Left ventricle myocardium inferior (tissue), 1 donor: Measurements from ENCODE around the gene ZNF804A. TPM values are rescaled to one million over a fixed set of nuclear protein-coding genes. Genes with fewer than 3 reads are reported as not detected.
A peak's percentile ranks its signal among the peaks of the same experiment; 100 is the strongest.

Experiments
- DNase-seq: peaks from one replicate; pipeline ENCODE4 v3.0.0-alpha.2; 2020
- H3K27ac ChIP-seq: fragments of 200-600 bp; replicated peaks from 2 replicates; pipeline ENCODE4 v1.8.0; 2021
- H3K27me3 ChIP-seq: fragments of 200-600 bp; 2 replicates; pipeline ENCODE4 v1.8.0; 2021; ENCODE audit warnings: low read depth
- H3K36me3 ChIP-seq: fragments of 200-600 bp; 2 replicates; pipeline ENCODE4 v1.8.0; 2021
- H3K4me1 ChIP-seq: fragments of 200-600 bp; 2 replicates; pipeline ENCODE4 v1.8.0; 2021
- H3K4me3 ChIP-seq: fragments of 200-600 bp; 2 replicates; pipeline ENCODE4 v1.8.0; 2021; ENCODE audit warnings: mild to moderate bottlenecking, moderate library complexity
- H3K9me3 ChIP-seq: fragments of 200-600 bp; replicated peaks from 2 replicates; pipeline ENCODE4 v1.8.0; 2021
- CTCF ChIP-seq: fragments of 200-600 bp; IDR thresholded peaks from 2 replicates; pipeline ENCODE4 v1.8.0; 2021; ENCODE audit warnings: antibody characterized with exemption, mild to moderate bottlenecking, borderline replicate concordance
- intact Hi-C: fragments of 100-400 bp; cut with micrococcal nuclease; formaldehyde crosslinking; loops from one replicate; pipeline ENCODE4 v1.11.0; 2022
- total RNA-seq: library from RNA; stranded (reverse); fragmentation: NEBNext Ultra II Directional; extraction: Animal tissue kit (Norgen Biotek cat#: 25700); gene quantifications from one replicate; pipeline ENCODE4 v1.2.1, GENCODE V29; 2021
- donor health status: DM: no; HTN: yes; CAD: no; lungs with severe emphysema.

ZNF804A gene
- total RNA-seq, 1 donor from 2014 or later, result not detected

- no peak overlapping the region for H3K27ac ChIP-seq
- peaks cover 18% of the 10 kb centered on the region for H3K4me1 ChIP-seq
- no peak for TF ChIP-seq CTCF
- DNase-seq, result no peak
- peak overlapping the region; percentile 69 for H3K4me3 ChIP-seq
- H3K27me3 ChIP-seq, result peaks cover 51% of the 10 kb centered on the region
- H3K36me3 ChIP-seq, result no peaks in the 10 kb centered on the region
- intact Hi-C loops, result no loop called here
- no peaks in the 10 kb centered on the region for H3K9me3 ChIP-seq
These were observed 1.4 kb upstream of the ZNF804A start for GRCh38 chr2:184596819-184597411.

GRCh38 chr2:184597571-184597991, 748 bp upstream of the ZNF804A start:
- DNase-seq, result peak; percentile 10
- H3K4me1 ChIP-seq, result peaks cover 18% of the 10 kb centered on the region
- H3K9me3 ChIP-seq, result no peaks in the 10 kb centered on the region
- peak overlapping the region; percentile 69 for H3K4me3 ChIP-seq
- intact Hi-C loops, result no loop called here
- TF ChIP-seq CTCF, result no peak
- H3K36me3 ChIP-seq, result no peaks in the 10 kb centered on the region
- H3K27ac ChIP-seq, result no peak overlapping the region
- peaks cover 58% of the 10 kb centered on the region for H3K27me3 ChIP-seq

GRCh38 chr2:184598002-184598315, 370 bp upstream of the ZNF804A start:
- H3K9me3 ChIP-seq, result no peaks in the 10 kb centered on the region
- no peak overlapping the region for H3K27ac ChIP-seq
- H3K36me3 ChIP-seq, result no peaks in the 10 kb centered on the region
- H3K4me1 ChIP-seq, result peaks cover 18% of the 10 kb centered on the region
- TF ChIP-seq CTCF, result no peak
- intact Hi-C loops, result no loop called here
- peaks cover 62% of the 10 kb centered on the region for H3K27me3 ChIP-seq
- DNase-seq, result no peak
- peak overlapping the region; percentile 69 for H3K4me3 ChIP-seq

GRCh38 chr2:184599054-184599871, 934 bp downstream of the ZNF804A start:
- Histone ChIP-seq H3K27me3 (peaks cover 71% of the 10 kb centered on the region), H3K4me3 (peak overlapping the region; percentile 69), H3K36me3 (no peaks in the 10 kb centered on the region), H3K27ac (no peak overlapping the region), H3K9me3 (no peaks in the 10 kb centered on the region), H3K4me1 (peaks cover 18% of the 10 kb centered on the region)
- intact Hi-C loops, result no loop called here
- no peak for DNase-seq
- no peak for TF ChIP-seq CTCF

GRCh38 chr2:184599872-184600222, 1.5 kb downstream of the ZNF804A start:
- H3K4me3 ChIP-seq, result no peak overlapping the region
- H3K27me3 ChIP-seq, result peaks cover 76% of the 10 kb centered on the region
- no peaks in the 10 kb centered on the region for H3K9me3 ChIP-seq
- peaks cover 18% of the 10 kb centered on the region for H3K4me1 ChIP-seq
- no peaks in the 10 kb centered on the region for H3K36me3 ChIP-seq
- TF ChIP-seq CTCF, result no peak
- DNase-seq, result no peak
- H3K27ac ChIP-seq, result no peak overlapping the region
- intact Hi-C loops, result no loop called here
